ENCODE measurements around the gene CLCN5. TPM values are rescaled to one million over a fixed set of nuclear protein-coding genes. Genes with fewer than 3 reads are reported as not detected.

CLCN5 gene
- total RNA-seq, 1 experiment from 2014 or later: 10.7 TPM

GRCh38 chrX:49977319-49978090, 55.1 kb downstream of the CLCN5 start:
- TF ChIP-seq CREB1 (CRISPR knock-in tag; IDR thresholded peaks at IDR 0.05): no peak
- TF ChIP-seq JAZF1 (CRISPR knock-in tag; IDR thresholded peaks at IDR 0.05): no peak
- Mint-ChIP-seq H3K27ac (peak overlapping the region; percentile 60; the same call in 1 of the 2 replicates), H3K9me3 (no peaks in the 10 kb centered on the region), H3K4me1 (no peaks in the 10 kb centered on the region), H3K4me3 (no peak overlapping the region), H3K27me3 (ENCODE audit: low read depth) (no peaks in the 10 kb centered on the region), H3K36me3 (no peaks in the 10 kb centered on the region)
- ChIA-PET CTCF (no interaction called here), POLR2A (interaction anchor here (0.7 kb wide), 1 partner anchor 26 kb away, joined by 3 read pairs; no protein-coding TSS in a partner anchor)
- ATAC-seq: no peak
- no peak for DNase-seq (ENCODE audit: low spot score)

- no peaks in the 10 kb centered on the region for H3K4me1 Mint-ChIP-seq
- H3K27ac Mint-ChIP-seq: no peak overlapping the region
- H3K9me3 Mint-ChIP-seq: no peaks in the 10 kb centered on the region
- DNase-seq (ENCODE audit: low spot score) (no peak), ATAC-seq (no peak)
- POLR2A ChIA-PET: no interaction called here
- TF ChIP-seq MAX (CRISPR knock-in tag; IDR thresholded peaks at IDR 0.05) (no peak), AR (CRISPR knock-in tag; IDR thresholded peaks at IDR 0.05) (no peak), PRDM15 (CRISPR knock-in tag; IDR thresholded peaks at IDR 0.05) (no peak), ZNF138 (CRISPR knock-in tag; conservative IDR thresholded peaks at IDR 0.05) (no peak), JAZF1 (CRISPR knock-in tag; IDR thresholded peaks at IDR 0.05) (no peak), SMAD4 (CRISPR knock-in tag; IDR thresholded peaks at IDR 0.05) (no peak), TP53 (CRISPR knock-in tag; IDR thresholded peaks at IDR 0.05) (no peak), NR3C1 (CRISPR knock-in tag; conservative IDR thresholded peaks at IDR 0.05; ENCODE audit: low read depth) (no peak), ZNF263 (CRISPR knock-in tag; IDR thresholded peaks at IDR 0.05; ENCODE audit: low read depth) (no peak), TEAD4 (CRISPR knock-in tag; IDR thresholded peaks at IDR 0.05) (no peak), ZNF281 (CRISPR knock-in tag; IDR thresholded peaks at IDR 0.05) (no peak)
- H3K36me3 Mint-ChIP-seq: no peaks in the 10 kb centered on the region
- no peaks in the 10 kb centered on the region for H3K27me3 Mint-ChIP-seq (ENCODE audit: low read depth)
- H3K4me3 Mint-ChIP-seq: no peak overlapping the region
- CTCF ChIA-PET: no interaction called here
Measured at GRCh38 chrX:49978176-49978575, 55.8 kb downstream of the CLCN5 start.

- Mint-ChIP-seq H3K4me3 (no peak overlapping the region), H3K27ac (no peak overlapping the region), H3K36me3 (no peaks in the 10 kb centered on the region), H3K4me1 (peaks cover 5% of the 10 kb centered on the region; the same call in 1 of the 2 replicates), H3K9me3 (peaks cover 4% of the 10 kb centered on the region), H3K27me3 (ENCODE audit: low read depth) (no peaks in the 10 kb centered on the region)
- no peak for DNase-seq (ENCODE audit: low spot score)
- POLR2A ChIA-PET: no interaction called here
- no peak for TF ChIP-seq PRRX2 (CRISPR knock-in tag; IDR thresholded peaks at IDR 0.05)
- TF ChIP-seq, protein P1, sequence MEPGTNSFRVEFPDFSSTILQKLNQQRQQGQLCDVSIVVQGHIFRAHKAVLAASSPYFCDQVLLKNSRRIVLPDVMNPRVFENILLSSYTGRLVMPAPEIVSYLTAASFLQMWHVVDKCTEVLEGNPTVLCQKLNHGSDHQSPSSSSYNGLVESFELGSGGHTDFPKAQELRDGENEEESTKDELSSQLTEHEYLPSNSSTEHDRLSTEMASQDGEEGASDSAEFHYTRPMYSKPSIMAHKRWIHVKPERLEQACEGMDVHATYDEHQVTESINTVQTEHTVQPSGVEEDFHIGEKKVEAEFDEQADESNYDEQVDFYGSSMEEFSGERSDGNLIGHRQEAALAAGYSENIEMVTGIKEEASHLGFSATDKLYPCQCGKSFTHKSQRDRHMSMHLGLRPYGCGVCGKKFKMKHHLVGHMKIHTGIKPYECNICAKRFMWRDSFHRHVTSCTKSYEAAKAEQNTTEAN (CRISPR knock-in tag; IDR thresholded peaks at IDR 0.05): no peak
- TF ChIP-seq NFE2L1 (CRISPR knock-in tag; IDR thresholded peaks at IDR 0.05): no peak
- no peak for TF ChIP-seq ETV6 (CRISPR knock-in tag; IDR thresholded peaks at IDR 0.05)
- TF ChIP-seq, protein P2, sequence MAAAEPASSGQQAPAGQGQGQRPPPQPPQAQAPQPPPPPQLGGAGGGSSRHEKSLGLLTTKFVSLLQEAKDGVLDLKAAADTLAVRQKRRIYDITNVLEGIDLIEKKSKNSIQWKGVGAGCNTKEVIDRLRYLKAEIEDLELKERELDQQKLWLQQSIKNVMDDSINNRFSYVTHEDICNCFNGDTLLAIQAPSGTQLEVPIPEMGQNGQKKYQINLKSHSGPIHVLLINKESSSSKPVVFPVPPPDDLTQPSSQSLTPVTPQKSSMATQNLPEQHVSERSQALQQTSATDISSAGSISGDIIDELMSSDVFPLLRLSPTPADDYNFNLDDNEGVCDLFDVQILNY (CRISPR knock-in tag; IDR thresholded peaks at IDR 0.05): no peak
- TF ChIP-seq CREM (CRISPR knock-in tag; IDR thresholded peaks at IDR 0.05): no peak
- ATAC-seq: no peak
- CTCF ChIA-PET: no interaction called here
Measured at GRCh38 chrX:49986058-49986457, 63.7 kb downstream of the CLCN5 start.
